ACC112 (cell line): ENCODE results near the gene IGF2BP2.
"Not testable (repeated sequence)": the region's sequence is repeated elsewhere in the genome, so short reads cannot be mapped to it uniquely, and the experiment has no call there.

Source experiments
- H2AFZ ChIP-seq: fragments of 200-600 bp; sonication (generic); one replicate; pipeline ENCODE4 v1.6.0; 2017; ENCODE audit warnings: antibody characterized with exemption, low read length; ENCODE audit not compliant: unreplicated experiment
- H3K27ac ChIP-seq: fragments of 200-600 bp; sonication (generic); 2 replicates; pipeline ENCODE4 v1.5.1; 2014; ENCODE audit warnings: low read depth, mild to moderate bottlenecking, antibody characterized with exemption, low read length, moderate library complexity
- H3K27me3 ChIP-seq: fragments of 200-600 bp; sonication (generic); 2 replicates; pipeline ENCODE4 v1.6.1; 2014; ENCODE audit warnings: mild to moderate bottlenecking, antibody characterized with exemption, low read length, moderate library complexity, mixed read lengths; ENCODE audit not compliant: insufficient read depth
- H3K36me3 ChIP-seq: fragments of 200-600 bp; sonication (generic); 2 replicates; pipeline ENCODE4 v1.6.1; 2016; ENCODE audit warnings: mild to moderate bottlenecking, antibody characterized with exemption, low read length, moderate library complexity, mixed read lengths; ENCODE audit not compliant: insufficient read depth
- H3K4me1 ChIP-seq: fragments of 200-600 bp; sonication (generic); one replicate; pipeline ENCODE4 v1.6.1; 2016; ENCODE audit warnings: low read length, mixed read lengths; ENCODE audit not compliant: insufficient read depth, unreplicated experiment, control insufficient read depth
- H3K4me3 ChIP-seq: fragments of 200-600 bp; sonication (generic); 2 replicates; pipeline ENCODE4 v1.5.1; 2014; ENCODE audit warnings: mild to moderate bottlenecking, low read depth, low read length
- H3K79me2 ChIP-seq: fragments of 200-600 bp; sonication (generic); one replicate; pipeline ENCODE4 v1.6.0; 2016; ENCODE audit warnings: low read length; ENCODE audit not compliant: control insufficient read depth, unreplicated experiment, insufficient read depth

Gene IGF2BP2

DNA sequence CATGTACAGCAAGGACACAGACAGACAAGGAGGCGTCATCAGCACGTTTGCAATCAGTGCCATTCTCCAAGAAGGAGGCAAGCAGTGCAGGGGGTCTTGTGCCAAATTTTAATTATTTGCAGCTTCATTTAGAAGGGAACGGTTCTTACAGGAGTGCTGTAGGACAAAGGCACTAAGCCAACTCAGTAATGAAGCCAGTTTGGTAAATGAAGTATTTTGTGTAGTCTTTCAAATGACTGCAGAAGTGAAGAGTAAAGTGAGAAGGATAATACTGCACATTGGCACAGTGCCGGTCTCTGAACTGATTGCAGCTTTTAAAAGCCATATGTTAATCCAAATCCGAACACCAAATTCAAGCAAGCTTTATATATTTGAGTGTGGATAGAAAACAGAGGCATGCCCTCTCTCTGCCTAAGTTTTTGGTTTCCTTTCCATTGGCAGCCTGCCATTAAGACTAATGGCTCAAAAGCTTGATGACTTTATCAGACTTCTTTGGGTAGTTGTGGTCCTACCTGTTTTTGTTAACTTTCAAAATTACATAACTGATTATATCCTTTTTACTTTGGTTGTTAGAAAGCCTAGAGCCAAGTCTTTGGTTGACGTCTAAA is 137.5 kb downstream of the IGF2BP2 start:
- peak overlapping the region; percentile 96 for H3K27ac ChIP-seq
- peaks cover 46% of the 10 kb centered on the region for H3K36me3 ChIP-seq
- no peak overlapping the region for H2AFZ ChIP-seq
- no peaks in the 10 kb centered on the region for H3K27me3 ChIP-seq
- peaks cover 13% of the 10 kb centered on the region for H3K79me2 ChIP-seq
- H3K4me1 ChIP-seq, result peaks cover 36% of the 10 kb centered on the region
- H3K4me3 ChIP-seq, result no peak overlapping the region

DNA sequence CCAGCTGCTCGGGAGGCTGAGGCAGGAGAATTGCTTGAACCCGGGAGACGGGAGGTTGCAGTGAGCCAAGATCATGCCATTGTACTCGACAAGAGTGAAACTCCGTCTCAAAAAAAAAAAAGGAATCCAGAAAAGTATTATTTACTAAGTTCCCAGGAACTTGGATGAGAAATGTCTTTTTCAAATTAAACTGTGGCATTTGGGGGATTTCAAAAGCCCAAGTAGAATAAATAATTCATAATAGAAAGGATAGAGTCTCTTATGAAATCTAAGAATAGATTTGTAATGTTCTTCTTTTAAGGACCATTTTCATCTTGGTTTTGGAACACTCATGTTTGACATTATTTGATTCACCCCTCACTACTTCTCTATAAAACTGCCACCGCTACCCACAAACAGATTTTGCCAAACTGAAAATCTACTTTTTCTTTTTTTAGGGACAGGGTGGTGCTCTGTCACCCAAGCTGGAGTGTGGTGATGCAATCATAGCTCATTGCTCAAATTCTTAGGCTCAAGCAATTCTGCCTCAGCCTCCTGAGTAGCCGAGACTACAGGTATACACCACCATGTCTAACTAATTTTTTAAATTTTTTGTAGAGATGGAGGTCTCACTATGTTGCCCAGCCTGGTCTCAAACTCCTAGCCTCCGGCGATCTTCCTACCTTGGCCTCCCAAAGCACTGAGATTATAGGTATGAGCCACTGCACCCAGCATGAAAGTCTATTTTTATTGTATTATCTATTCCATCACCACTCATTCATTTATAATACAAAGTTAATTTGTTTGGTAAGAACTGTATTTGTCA is 139.4 kb downstream of the IGF2BP2 start:
- Histone ChIP-seq H3K27me3 (no peaks in the 10 kb centered on the region), H3K4me1 (peaks cover 43% of the 10 kb centered on the region), H3K36me3 (peaks cover 57% of the 10 kb centered on the region), H2AFZ (no peak overlapping the region), H3K79me2 (peaks cover 28% of the 10 kb centered on the region), H3K27ac (peak overlapping the region; percentile 24; the same call in 1 of the 2 replicates), H3K4me3 (no peak overlapping the region)

DNA sequence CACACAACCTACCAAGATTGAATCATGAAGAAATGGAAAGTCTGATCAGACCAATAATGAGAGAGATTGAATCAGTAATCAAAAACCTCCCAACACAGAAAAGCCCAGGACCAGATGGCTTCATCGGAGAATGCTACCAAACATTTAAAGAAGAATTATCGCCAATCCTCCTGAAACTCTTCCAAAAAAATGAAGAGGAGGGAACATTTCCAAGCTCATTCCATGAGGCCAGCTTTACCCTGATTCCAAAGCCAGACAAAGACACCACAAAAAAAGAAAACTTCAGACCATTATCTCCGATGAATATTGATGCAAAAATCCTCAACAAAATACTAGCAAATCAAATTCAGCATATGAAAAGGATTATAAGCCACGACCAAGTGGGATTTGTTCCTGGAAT is 144.6 kb downstream of the IGF2BP2 start:
- Histone ChIP-seq H3K4me1 (peaks cover 22% of the 10 kb centered on the region), H2AFZ (no peak overlapping the region), H3K27ac (no peak overlapping the region), H3K4me3 (no peak overlapping the region), H3K27me3 (no peaks in the 10 kb centered on the region), H3K79me2 (peaks cover 29% of the 10 kb centered on the region), H3K36me3 (peaks cover 66% of the 10 kb centered on the region)

DNA sequence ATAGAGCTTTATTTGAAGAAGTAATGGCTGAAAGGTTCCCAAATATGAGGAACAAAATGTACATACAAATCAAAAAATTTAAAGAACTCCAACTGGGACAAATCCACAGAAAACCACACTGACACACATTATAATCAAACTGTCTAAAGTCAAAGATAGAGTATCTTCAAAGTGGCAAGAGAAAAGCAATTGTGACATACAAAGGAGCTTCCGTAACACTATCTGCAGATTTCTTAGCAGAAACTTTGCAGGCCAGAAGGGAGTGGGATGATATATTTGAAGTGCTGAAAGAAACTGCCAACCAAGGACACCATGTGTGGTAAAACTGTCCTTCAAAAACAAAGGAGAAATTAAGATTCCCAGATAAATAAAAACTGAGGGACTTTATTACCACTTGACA is 146.8 kb downstream of the IGF2BP2 start:
- H2AFZ ChIP-seq, result no peak overlapping the region
- H3K79me2 ChIP-seq, result peaks cover 29% of the 10 kb centered on the region
- peak overlapping the region; percentile 32 for H3K27ac ChIP-seq
- H3K36me3 ChIP-seq, result peaks cover 64% of the 10 kb centered on the region
- no peak overlapping the region for H3K4me3 ChIP-seq
- H3K27me3 ChIP-seq, result no peaks in the 10 kb centered on the region
- peaks cover 17% of the 10 kb centered on the region for H3K4me1 ChIP-seq

DNA sequence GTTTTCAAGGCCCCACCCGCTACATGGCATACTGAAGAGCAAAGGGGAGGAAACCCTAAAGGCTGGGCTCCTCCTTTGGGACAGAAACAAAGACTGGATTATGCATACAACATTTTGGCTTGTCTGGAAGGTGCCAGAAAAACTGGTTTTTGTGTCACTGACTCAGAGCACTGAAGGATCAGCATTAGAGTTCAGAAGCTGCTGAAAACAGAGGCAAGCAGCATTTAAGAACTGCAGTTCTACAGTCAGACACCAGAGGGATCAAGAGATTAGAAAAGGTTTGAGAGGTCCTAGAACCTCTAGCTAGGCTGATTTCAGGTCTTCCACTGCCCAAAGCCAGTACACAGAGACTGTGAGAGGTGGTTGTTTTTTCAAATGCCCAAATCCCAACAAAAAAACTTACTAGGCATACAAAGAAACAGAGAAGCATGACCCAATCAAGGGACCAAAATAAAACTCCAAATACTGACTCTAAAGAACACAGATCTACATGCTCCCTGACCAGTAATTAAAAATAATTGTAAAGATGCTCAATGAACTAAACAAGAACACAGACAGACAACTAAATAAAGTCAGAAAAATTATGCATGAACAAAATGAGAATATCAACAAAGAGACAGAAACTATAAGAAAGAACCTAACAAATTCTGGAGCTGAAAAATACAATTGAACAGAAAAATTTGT is 147.6 kb downstream of the IGF2BP2 start:
- H3K79me2 ChIP-seq, result peaks cover 29% of the 10 kb centered on the region
- H3K36me3 ChIP-seq, result peaks cover 62% of the 10 kb centered on the region
- peak overlapping the region; percentile 32 for H3K27ac ChIP-seq
- no peak overlapping the region for H2AFZ ChIP-seq
- H3K27me3 ChIP-seq, result no peaks in the 10 kb centered on the region
- peaks cover 17% of the 10 kb centered on the region for H3K4me1 ChIP-seq
- H3K4me3 ChIP-seq, result no peak overlapping the region

DNA sequence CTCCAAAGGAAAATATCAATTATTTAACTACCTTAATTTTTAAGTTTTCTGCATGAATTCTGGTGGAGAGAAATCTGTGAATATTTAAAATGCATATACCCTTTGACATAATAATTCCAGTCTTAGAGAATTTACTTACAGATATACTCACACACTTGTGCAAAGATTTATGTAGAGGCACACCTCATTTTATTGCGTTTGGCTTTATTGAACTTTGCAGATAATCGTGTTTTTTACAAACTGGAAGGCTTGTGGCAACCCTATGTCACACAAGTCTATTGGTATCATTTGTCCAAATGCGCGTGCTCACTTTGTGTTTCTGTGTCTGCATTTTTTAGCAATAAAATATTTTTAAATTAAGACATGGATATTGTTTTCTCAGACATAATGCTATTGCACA is 157.3 kb downstream of the IGF2BP2 start:
- H3K4me3 ChIP-seq, result no peak overlapping the region
- no peaks in the 10 kb centered on the region for H3K79me2 ChIP-seq
- no peak overlapping the region for H2AFZ ChIP-seq
- no peak overlapping the region for H3K27ac ChIP-seq
- peaks cover 42% of the 10 kb centered on the region for H3K36me3 ChIP-seq
- H3K27me3 ChIP-seq, result no peaks in the 10 kb centered on the region
- no peaks in the 10 kb centered on the region for H3K4me1 ChIP-seq

DNA sequence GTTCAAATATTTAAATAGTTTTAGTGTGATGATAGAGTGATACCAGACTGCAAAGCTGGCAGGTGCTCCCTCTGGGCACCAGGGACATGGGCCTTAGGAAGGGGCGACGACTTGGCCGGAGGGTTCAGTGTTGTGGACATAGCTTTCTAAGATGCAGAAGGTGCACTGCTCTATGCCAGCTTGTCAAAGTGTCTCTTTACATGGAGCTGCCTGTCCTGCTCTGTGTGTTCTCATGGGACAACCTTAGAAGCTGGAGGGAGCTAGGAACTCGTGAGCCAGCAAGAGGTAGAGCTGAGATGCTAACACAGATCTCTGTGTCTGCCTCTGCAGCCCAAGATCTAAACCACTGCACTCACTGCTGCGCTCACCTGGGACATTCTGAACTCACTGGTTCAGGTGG is 160.9 kb downstream of the IGF2BP2 start:
- Histone ChIP-seq H3K4me3 (no peak overlapping the region), H3K4me1 (peaks cover 24% of the 10 kb centered on the region), H3K36me3 (peaks cover 16% of the 10 kb centered on the region; the same call in 1 of the 2 replicates), H2AFZ (no peak overlapping the region), H3K79me2 (no peaks in the 10 kb centered on the region), H3K27me3 (no peaks in the 10 kb centered on the region), H3K27ac (no peak overlapping the region)

DNA sequence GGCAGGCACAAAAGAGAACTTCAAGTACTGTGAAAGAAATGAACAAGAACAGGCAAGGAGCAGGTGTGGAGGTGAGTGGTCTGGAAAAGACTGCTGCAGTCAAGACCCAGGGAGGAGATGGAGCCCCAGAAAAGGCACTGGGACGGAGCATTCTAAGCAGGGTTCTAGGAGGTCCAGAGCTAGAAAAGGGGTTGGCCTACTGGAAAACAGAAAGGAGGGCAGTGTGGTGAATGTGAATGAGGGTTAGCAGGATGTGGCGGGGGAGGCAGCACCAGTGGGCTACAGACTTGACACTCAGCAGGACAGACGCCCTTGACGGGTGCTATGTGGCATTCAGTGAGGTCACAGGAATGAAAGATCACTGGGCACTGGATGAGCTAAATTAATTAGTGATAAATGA is 163.1 kb downstream of the IGF2BP2 start:
- Histone ChIP-seq H3K79me2 (no peaks in the 10 kb centered on the region), H3K4me1 (peaks cover 45% of the 10 kb centered on the region), H3K27ac (peak overlapping the region; percentile 99), H3K36me3 (peaks cover 14% of the 10 kb centered on the region), H3K4me3 (no peak overlapping the region), H3K27me3 (no peaks in the 10 kb centered on the region), H2AFZ (no peak overlapping the region)

DNA sequence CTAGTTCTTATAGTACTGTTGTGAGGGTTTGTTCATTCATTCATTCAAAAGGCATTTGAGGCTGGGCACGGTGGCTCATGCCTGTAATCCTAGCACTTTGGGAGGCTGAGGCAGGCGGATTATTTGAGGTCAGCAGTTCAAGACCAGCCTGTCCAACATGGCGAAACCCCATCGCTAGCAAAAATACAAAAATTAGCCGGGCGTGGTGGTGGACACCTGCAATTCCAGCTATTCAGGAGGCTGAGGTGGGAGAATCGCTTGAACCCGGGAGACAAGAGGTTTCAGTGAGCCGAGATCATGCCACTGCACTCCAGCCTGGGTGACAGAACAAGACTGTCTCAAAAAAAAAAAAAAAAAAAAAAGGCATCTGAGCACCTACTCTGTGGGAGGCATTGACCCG is 163.5 kb downstream of the IGF2BP2 start:
- H3K79me2 ChIP-seq, H2AFZ ChIP-seq, H3K27me3 ChIP-seq, H3K4me3 ChIP-seq: not testable (repeated sequence)
- Histone ChIP-seq H3K27ac (peak overlapping the region; percentile 99), H3K36me3 (peaks cover 13% of the 10 kb centered on the region), H3K4me1 (peaks cover 48% of the 10 kb centered on the region)

DNA sequence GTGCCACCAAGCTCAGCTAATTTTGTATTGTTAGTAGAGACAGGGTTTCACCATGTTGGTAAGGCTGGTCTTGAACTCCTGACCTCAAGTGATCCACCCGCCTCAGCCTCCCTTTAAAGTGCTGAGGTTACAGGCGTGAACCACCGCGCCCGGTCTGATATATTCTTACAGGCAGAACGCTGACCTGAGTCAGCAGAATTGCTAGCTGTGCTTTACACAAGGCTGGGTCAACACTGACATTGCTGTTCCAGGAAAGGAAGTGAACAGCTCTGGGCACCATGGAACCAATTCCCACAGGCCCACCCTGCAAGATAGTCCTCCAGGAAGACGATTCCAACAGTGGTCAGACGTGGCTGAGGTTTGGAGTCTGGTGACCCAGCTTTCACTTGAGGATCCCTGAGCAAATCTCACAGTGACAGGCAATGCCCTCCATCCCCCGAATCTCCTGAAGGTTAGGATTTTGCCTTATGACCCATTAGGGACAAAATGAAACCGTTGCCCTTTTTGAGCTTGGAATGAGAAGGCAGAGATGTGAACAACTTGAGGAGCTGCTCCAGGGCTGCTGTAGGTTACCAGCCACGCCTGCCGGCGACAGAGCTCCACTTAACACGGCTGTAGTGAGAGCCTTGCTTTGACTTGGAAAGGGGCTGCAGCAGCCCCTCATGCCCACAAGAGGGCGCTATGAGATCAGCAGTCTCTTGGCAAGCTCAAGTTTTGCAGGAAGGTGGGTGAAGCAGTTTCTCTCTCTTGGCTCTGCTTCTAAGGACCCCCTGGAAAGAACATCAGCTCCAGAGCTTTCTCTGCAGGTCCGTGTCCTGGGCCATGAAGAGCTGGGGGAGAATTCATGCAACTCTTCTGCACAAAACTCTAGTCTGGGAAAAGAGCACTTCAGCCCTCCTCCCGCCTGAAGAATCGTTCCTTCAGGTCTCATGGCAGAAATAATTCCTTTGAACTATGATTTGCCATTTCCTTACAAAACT is 164.6 kb downstream of the IGF2BP2 start:
- H3K4me3 ChIP-seq, result no peak overlapping the region
- H3K36me3 ChIP-seq, result peaks cover 17% of the 10 kb centered on the region
- peak overlapping the region; percentile 99 for H3K27ac ChIP-seq
- H3K4me1 ChIP-seq, result peaks cover 58% of the 10 kb centered on the region
- H2AFZ ChIP-seq, result no peak overlapping the region
- H3K27me3 ChIP-seq, result no peaks in the 10 kb centered on the region
- H3K79me2 ChIP-seq, result peaks cover 3% of the 10 kb centered on the region
